GM12865 (cell line): ENCODE data around the gene NSD2.
A peak's percentile ranks its signal among the peaks of the same experiment; 100 is the strongest.

ENCODE experiments used
- DNase-seq: peaks from one replicate; pipeline ENCODE4 v3.0.0; 2010; ENCODE audit warnings: low read depth
- H3K4me3 ChIP-seq: 2 replicates; pipeline ENCODE4 v1.5.1; 2011; ENCODE audit warnings: mild to moderate bottlenecking, low read depth, low read length, control low read depth
- CTCF ChIP-seq: IDR thresholded peaks from 2 replicates; pipeline ENCODE4 v1.5.1; 2011; ENCODE audit warnings: low read length, control low read depth, low read depth, inconsistent platforms; ENCODE audit not compliant: insufficient read depth; ENCODE audit errors: missing control alignments

The NSD2 gene

GRCh38 chr4:1898007-1898406, 26.8 kb downstream of the NSD2 start:
- TF ChIP-seq CTCF, result no peak
- H3K4me3 ChIP-seq, result no peak overlapping the region
- DNase-seq, result no peak

GRCh38 chr4:1898681-1899080, 27.5 kb downstream of the NSD2 start:
- no peak for TF ChIP-seq CTCF
- DNase-seq, result peak; percentile 10
- no peak overlapping the region for H3K4me3 ChIP-seq

DNA sequence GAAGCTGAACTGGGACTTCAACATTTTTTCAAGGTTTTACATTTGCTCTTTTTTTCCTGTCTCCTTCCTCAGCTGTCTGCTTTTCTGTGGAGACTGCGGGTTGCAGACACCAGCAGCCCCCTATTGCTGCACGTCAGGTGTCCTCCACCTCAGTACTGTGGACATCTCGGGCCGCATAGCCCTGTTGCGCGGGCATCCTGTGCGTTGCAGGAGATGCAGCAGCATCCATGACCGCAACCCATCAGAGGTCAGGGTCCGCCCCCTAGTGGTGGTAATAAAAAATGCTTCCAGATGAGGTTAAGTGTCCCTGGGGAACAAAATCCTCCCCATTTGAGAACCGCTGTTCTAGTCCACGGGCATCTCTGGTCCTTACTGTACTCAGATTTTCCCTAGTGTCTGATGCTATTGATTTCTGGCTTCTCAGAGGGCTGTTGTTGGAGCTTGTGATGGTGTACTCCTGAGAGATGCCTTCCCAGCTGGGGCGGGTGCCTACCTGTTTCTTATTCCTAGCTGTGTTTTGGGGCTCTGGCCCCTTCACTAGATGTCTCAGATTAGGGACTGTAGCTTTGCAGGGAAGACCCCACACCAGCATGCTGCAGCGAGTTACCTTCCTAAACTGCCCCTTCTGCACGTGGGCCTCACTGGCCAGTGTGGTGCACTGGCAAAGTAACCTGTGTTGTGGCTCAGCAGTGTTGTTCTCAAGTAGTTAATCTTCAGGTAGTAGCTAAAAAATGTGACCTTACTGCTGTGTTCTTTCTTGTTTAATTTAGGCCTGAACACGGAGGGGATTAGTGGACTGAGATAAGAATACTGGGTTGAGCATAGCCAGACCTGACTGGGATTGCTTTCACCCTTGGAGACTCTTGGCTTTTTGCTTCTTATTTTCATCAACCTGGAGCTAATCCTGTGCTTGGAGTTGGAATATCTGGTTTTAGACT, 28.2 kb downstream of the NSD2 start:
- TF ChIP-seq CTCF, result peak; percentile 87
- peak; percentile 88 for DNase-seq
- no peak overlapping the region for H3K4me3 ChIP-seq

- H3K4me3 ChIP-seq, result no peak overlapping the region
- no peak for TF ChIP-seq CTCF
- no peak for DNase-seq
Measured at GRCh38 chr4:1900087-1900433, 28.9 kb downstream of the NSD2 start.

- TF ChIP-seq CTCF, result no peak
- DNase-seq, result no peak
- H3K4me3 ChIP-seq, result no peak overlapping the region
Measured at GRCh38 chr4:1900624-1901023, 29.4 kb downstream of the NSD2 start.

GRCh38 chr4:1901127-1901526, 29.9 kb downstream of the NSD2 start:
- DNase-seq, result no peak
- H3K4me3 ChIP-seq, result no peak overlapping the region
- TF ChIP-seq CTCF, result no peak

DNA sequence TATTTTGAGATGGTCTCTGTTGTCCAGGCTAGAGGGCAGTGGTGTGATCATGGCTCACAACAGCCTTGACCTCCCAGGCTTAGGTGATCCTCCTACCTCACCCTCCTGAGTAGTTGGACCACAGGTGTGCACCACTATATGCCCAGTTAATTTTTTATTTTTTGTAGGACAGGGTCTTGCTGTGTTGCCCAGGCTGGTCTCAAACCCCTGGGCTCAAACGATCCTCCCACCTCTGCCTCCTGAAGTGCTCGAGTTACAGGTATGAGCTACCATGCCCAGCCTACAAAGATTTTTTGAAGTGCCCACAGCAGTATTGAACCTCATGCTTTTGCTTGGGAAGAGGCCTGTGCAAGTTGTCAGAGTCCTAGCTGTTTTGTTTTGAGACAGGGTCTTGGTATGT, 31.1 kb downstream of the NSD2 start:
- no peak for TF ChIP-seq CTCF
- DNase-seq, result no peak
- no peak overlapping the region for H3K4me3 ChIP-seq
